Hypothalamus (tissue), 51 donors: ENCODE measurements around the gene KLF2.
A peak's percentile ranks its signal among the peaks of the same experiment; 100 is the strongest.
"Not testable (repeated sequence)": the region's sequence is repeated elsewhere in the genome, so short reads cannot be mapped to it uniquely, and the experiment has no call there.

Experiments used
- DNase-seq, 51 donors: peaks; one replicate each; lab custom pipeline; 2025; lab: John Stamatoyannopoulos, UW

KLF2 gene

GRCh38 chr19:16335226-16335625 lies 10.6 kb downstream of the KLF2 start:
- DNase-seq, result no peak

- no peak for DNase-seq
Measured at GRCh38 chr19:16336571-16336970, 11.9 kb downstream of the KLF2 start.

- DNase-seq, result no peak
Measured at GRCh38 chr19:16337809-16338469, 13.3 kb downstream of the KLF2 start.

- peak in 3 of 51 donors; percentile 3 to 24 (median 14) for DNase-seq
Measured at GRCh38 chr19:16338470-16339360, 14.1 kb downstream of the KLF2 start.

- no peak for DNase-seq
Measured at GRCh38 chr19:16339361-16339725, 14.7 kb downstream of the KLF2 start.

GRCh38 chr19:16340092-16340491 lies 15.5 kb downstream of the KLF2 start:
- no peak for DNase-seq

- DNase-seq, result no peak
Measured at GRCh38 chr19:16340654-16341053, 16.0 kb downstream of the KLF2 start.

GRCh38 chr19:16342002-16342715 lies 17.5 kb downstream of the KLF2 start:
- DNase-seq, result peak in 24 of 51 donors; percentile 8 to 63 (median 34)

GRCh38 chr19:16343156-16343555 lies 18.5 kb downstream of the KLF2 start:
- no peak for DNase-seq

- no peak for DNase-seq
Measured at GRCh38 chr19:16345457-16345856, 20.8 kb downstream of the KLF2 start.

GRCh38 chr19:16347099-16347498 lies 22.5 kb downstream of the KLF2 start:
- DNase-seq, result not testable (repeated sequence)

- DNase-seq, result no peak
Measured at GRCh38 chr19:16347706-16348105, 23.1 kb downstream of the KLF2 start.

- DNase-seq, result no peak
Measured at GRCh38 chr19:16349551-16350152, 25.0 kb downstream of the KLF2 start.

- DNase-seq, result no peak
Measured at GRCh38 chr19:16351133-16351809, 26.6 kb downstream of the KLF2 start.

GRCh38 chr19:16355293-16356043 lies 30.8 kb downstream of the KLF2 start:
- DNase-seq, result peak in 4 of 51 donors; percentile 6 to 26 (median 10)

- DNase-seq, result no peak
Measured at GRCh38 chr19:16358456-16358855, 33.8 kb downstream of the KLF2 start.

GRCh38 chr19:16359074-16359473 lies 34.4 kb downstream of the KLF2 start:
- DNase-seq, result peak in 4 of 51 donors; percentile 8 to 18 (median 13)

- no peak for DNase-seq
Measured at GRCh38 chr19:16359964-16360363, 35.3 kb downstream of the KLF2 start.

GRCh38 chr19:16360738-16361137 lies 36.1 kb downstream of the KLF2 start:
- no peak for DNase-seq

- peak in 5 of 51 donors; percentile 9 to 13 (median 12) for DNase-seq
Measured at GRCh38 chr19:16361254-16361653, 36.6 kb downstream of the KLF2 start.
